ENCODE results near the gene GRK4.

DNA sequence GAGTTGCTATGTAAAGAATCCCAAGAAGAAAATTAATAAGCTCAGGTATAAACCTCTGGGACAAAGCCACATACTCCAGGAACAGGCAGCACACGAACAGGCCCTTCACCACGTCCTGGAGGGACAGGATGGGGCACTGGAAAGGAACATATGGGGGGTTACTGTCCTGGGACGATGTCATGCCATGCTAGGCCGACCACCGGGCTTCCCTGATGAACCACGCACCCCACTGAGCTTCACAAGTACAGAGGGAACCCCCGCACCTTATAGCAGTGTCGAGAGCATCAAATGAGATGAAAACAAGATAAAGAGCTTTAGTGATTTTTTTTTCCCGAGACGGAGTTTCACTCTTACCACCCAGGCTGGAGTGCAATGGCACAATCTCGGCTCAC lies 19.3 kb upstream of the GRK4 start:
- TF ChIP-seq REST (IDR thresholded peaks at IDR 0.05; ENCODE audit: insufficient read depth in 1 of 2, low read depth in 2 of 2, low read length in 1 of 2): no peak
- TF ChIP-seq, protein P1, sequence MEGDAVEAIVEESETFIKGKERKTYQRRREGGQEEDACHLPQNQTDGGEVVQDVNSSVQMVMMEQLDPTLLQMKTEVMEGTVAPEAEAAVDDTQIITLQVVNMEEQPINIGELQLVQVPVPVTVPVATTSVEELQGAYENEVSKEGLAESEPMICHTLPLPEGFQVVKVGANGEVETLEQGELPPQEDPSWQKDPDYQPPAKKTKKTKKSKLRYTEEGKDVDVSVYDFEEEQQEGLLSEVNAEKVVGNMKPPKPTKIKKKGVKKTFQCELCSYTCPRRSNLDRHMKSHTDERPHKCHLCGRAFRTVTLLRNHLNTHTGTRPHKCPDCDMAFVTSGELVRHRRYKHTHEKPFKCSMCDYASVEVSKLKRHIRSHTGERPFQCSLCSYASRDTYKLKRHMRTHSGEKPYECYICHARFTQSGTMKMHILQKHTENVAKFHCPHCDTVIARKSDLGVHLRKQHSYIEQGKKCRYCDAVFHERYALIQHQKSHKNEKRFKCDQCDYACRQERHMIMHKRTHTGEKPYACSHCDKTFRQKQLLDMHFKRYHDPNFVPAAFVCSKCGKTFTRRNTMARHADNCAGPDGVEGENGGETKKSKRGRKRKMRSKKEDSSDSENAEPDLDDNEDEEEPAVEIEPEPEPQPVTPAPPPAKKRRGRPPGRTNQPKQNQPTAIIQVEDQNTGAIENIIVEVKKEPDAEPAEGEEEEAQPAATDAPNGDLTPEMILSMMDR (IDR thresholded peaks at IDR 0.05): no peak
- TF ChIP-seq SIN3A (IDR thresholded peaks at IDR 0.05; ENCODE audit: borderline replicate concordance, insufficient read depth, low read depth, low read length): no peak
- no peak for TF ChIP-seq POLR2AphosphoS5 (IDR thresholded peaks at IDR 0.05; ENCODE audit: low read depth, low read length)
